ENCODE data around the gene EI24.

DNA sequence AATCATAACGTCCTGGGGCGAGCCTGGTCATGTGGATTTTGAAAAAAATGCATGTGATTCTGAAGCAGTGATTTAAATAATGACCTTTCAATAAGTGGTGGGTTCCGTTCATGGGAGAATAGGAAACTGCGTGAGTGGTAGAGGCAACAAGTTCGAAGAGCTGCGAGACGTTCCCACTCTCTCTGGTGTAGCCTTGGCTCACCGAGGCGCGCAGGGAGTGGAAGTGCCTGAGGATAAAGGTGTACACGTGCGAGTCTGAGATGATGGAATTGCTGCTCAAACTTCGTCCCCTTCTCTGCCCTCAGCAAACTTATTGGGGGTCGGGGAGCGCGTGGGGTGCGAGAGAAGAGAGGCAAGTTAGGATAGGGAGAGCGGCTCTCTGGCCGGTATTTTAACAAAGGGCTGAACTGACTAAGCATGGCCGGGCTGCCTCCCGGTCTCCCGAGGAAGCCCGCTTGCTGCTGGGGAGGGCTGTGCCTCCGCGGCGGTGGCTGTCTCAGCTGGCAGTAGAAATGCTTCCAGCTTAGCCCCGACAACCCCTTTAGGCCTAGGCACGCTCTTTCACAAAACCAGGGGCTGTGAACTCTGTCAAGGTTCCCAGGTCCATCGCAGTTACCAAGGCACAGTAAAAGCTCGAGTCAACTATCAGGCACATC lies 22.5 kb downstream of the EI24 start:
- TF ChIP-seq, protein P1, sequence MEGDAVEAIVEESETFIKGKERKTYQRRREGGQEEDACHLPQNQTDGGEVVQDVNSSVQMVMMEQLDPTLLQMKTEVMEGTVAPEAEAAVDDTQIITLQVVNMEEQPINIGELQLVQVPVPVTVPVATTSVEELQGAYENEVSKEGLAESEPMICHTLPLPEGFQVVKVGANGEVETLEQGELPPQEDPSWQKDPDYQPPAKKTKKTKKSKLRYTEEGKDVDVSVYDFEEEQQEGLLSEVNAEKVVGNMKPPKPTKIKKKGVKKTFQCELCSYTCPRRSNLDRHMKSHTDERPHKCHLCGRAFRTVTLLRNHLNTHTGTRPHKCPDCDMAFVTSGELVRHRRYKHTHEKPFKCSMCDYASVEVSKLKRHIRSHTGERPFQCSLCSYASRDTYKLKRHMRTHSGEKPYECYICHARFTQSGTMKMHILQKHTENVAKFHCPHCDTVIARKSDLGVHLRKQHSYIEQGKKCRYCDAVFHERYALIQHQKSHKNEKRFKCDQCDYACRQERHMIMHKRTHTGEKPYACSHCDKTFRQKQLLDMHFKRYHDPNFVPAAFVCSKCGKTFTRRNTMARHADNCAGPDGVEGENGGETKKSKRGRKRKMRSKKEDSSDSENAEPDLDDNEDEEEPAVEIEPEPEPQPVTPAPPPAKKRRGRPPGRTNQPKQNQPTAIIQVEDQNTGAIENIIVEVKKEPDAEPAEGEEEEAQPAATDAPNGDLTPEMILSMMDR (IDR thresholded peaks at IDR 0.05; ENCODE audit: low read depth, low read length), result no peak
- TF ChIP-seq EZH2phosphoT487 (IDR thresholded peaks at IDR 0.05; ENCODE audit: low read depth), result no peak
